Natural killer cell (primary cell): ENCODE data around the gene MYLK. TPM values are rescaled to one million over a fixed set of nuclear protein-coding genes. Genes with fewer than 3 reads are reported as not detected.

Source experiments
- ATAC-seq, 3 donors: fragments of 150-1000 bp in 2 of 3; fragments of 200-7000 bp in 1 of 3; cut with Tn5 transposase; 1 replicate in 1 of 3; 2 replicates in 2 of 3; pipeline ENCODE4 v1.10.0; 2021; ENCODE audit warnings: mild to moderate bottlenecking in 2 of 3, moderate library complexity in 2 of 3
- DNase-seq, 2 donors: peaks; one replicate each; pipeline versions ENCODE4 v3.0.0 to v3.0.0-alpha.2; 2013 to 2021; ENCODE audit warnings: mixed read lengths in 1 of 2
- H3K27ac ChIP-seq: one replicate; pipeline ENCODE4 v1.5.1; 2013; ENCODE audit warnings: mild to moderate bottlenecking, low read length
- H3K27me3 ChIP-seq: one replicate; pipeline ENCODE4 v1.6.1; 2013; ENCODE audit warnings: low read length; ENCODE audit not compliant: control insufficient read depth, insufficient read depth
- H3K36me3 ChIP-seq: one replicate; pipeline ENCODE4 v1.6.1; 2013; ENCODE audit warnings: low read length; ENCODE audit not compliant: control insufficient read depth, insufficient read depth
- H3K4me1 ChIP-seq: one replicate; pipeline ENCODE4 v1.6.1; 2013; ENCODE audit warnings: low read length; ENCODE audit not compliant: control insufficient read depth, insufficient read depth
- H3K4me3 ChIP-seq: one replicate; pipeline ENCODE4 v1.5.1; 2013; ENCODE audit warnings: low read length
- H3K9me3 ChIP-seq: one replicate; pipeline ENCODE4 v1.6.1; 2013; ENCODE audit warnings: low read length; ENCODE audit not compliant: control insufficient read depth, insufficient read depth
- H3K27ac Mint-ChIP-seq, 2 donors: one replicate each; pipeline ENCODE4 v1.8.0; 2022; ENCODE audit warnings: mild to moderate bottlenecking in 2 of 2, mixed read lengths in 2 of 2, moderate library complexity in 1 of 2
- H3K27me3 Mint-ChIP-seq, 2 donors: one replicate each; pipeline ENCODE4 v1.8.0; 2022; ENCODE audit warnings: low read depth in 2 of 2, mixed read lengths in 2 of 2
- H3K36me3 Mint-ChIP-seq: one replicate; pipeline ENCODE4 v1.8.0; 2022; ENCODE audit warnings: mixed read lengths
- H3K4me1 Mint-ChIP-seq, 2 donors: one replicate each; pipeline ENCODE4 v1.8.0; 2022; ENCODE audit warnings: mixed read lengths in 2 of 2
- H3K4me3 Mint-ChIP-seq: one replicate; pipeline ENCODE4 v1.8.0; 2022; ENCODE audit warnings: mild to moderate bottlenecking, moderate library complexity, mixed read lengths
- H3K9me3 Mint-ChIP-seq, 2 donors: one replicate each; pipeline ENCODE4 v1.8.0; 2022; ENCODE audit warnings: mixed read lengths in 2 of 2
- CTCF ChIP-seq: fragments of 200-600 bp; IDR thresholded peaks from one replicate; pipeline ENCODE4 v1.8.0; 2022; ENCODE audit warnings: antibody characterized with exemption
- WGBS: methylation state at CpG from one replicate; pipeline ENCODE4 v1.1.7; 2013; ENCODE audit warnings: missing lambda C conversion rate; ENCODE audit not compliant: insufficient coverage; 5-methylcytosine and 5-hydroxymethylcytosine counted together
- intact Hi-C: fragments of 100-400 bp; cut with micrococcal nuclease; formaldehyde crosslinking; loops from one replicate; pipeline ENCODE4 v1.14.2; 2022
- total RNA-seq, 4 donors: library from RNA; stranded (reverse); fragments of 120-200 nt in 1 of 4; gene quantifications; one replicate each; pipeline versions ENCODE4 v1.2.3 to v1.2.4, GENCODE V29; 2013 to 2022

MYLK gene
- total RNA-seq, 3 donors from 2014 or later (not counting 1 experiment from before 2014, with no cell fraction given), result 0.39 to 5.4 (median 3.4) TPM

DNA sequence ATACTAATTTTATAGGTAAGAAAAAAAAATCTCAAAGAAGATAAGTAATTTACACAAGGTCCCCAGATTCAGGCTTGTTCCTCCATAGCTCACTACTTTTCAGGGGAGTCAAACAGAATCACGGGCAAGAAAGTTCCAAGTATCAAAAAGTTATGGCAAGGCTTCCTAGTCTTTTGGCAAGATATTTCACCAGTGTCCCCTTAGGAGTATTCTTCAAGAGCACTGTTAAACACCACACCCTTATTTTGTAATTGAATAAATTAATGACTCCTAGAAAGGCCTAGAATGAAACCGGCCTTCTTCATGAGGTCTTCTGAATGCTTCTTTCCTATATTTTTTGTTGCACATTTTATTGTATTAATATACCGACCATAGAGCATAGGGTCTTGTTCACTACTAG is 109.7 kb downstream of the MYLK start:
- TF ChIP-seq CTCF, result no peak
- 94% methylated on average over 2 of the region's 3 CpGs for WGBS

DNA sequence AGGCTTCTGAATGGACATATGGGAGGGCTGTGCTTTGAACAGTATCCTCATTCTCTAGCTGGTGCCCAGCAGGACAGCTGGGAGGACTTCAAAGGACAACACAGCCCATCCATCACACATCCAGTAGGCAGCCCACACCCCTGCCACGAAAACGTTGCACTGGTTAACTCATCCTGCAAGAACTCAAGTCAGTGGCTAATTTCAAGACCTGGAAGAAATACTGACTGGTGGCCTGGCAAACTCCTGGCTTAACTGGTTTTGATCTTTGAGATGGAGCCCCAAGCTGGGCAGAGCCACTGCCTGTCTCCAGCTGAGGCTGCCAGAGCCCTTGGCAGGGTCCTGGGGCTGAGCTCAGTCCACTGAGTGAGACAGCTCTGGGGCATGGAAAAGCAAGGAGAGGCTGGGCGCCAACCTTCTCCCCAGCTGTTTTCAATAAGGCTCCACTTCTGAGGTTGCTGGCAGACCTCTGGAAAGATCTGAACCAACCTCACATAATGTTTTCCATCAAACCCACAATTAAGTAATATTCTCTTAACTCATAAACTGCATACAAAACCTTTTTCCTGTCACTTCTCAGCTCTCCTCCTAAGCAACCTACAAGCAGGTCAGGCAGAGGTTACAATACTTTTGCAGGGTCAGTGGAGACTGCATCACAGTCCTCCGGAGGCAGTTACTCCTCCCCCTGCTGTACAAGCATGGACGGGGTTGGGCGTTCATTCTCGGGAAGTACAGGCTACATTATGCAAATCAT is 110.3 kb downstream of the MYLK start:
- no peak for TF ChIP-seq CTCF
- H3K4me1 ChIP-seq, result no peaks in the 10 kb centered on the region
- H3K4me1 Mint-ChIP-seq, result no peaks in the 10 kb centered on the region
- no peak overlapping the region for H3K27ac Mint-ChIP-seq
- ATAC-seq (no peak), DNase-seq (no peak)
- H3K27ac ChIP-seq, result no peak overlapping the region
- H3K27me3 Mint-ChIP-seq, result peaks cover 0 to 14% of the 10 kb centered on the region in 2 donors
- intact Hi-C loops, result no loop called here
- no peaks in the 10 kb centered on the region for H3K27me3 ChIP-seq
- no peak overlapping the region for H3K4me3 Mint-ChIP-seq
- 84% methylated on average over 6 of the region's 7 CpGs for WGBS
- H3K9me3 Mint-ChIP-seq, result no peaks in the 10 kb centered on the region
- no peaks in the 10 kb centered on the region for H3K9me3 ChIP-seq
- H3K36me3 ChIP-seq, result no peaks in the 10 kb centered on the region
- no peaks in the 10 kb centered on the region for H3K36me3 Mint-ChIP-seq
- no peak overlapping the region for H3K4me3 ChIP-seq

More for the DNA sequence above, 109.7 kb downstream of the MYLK start:
- Histone ChIP-seq H3K36me3 (no peaks in the 10 kb centered on the region), H3K4me3 (no peak overlapping the region), H3K4me1 (no peaks in the 10 kb centered on the region), H3K27ac (no peak overlapping the region), H3K9me3 (no peaks in the 10 kb centered on the region), H3K27me3 (no peaks in the 10 kb centered on the region)
- Mint-ChIP-seq H3K9me3 (no peaks in the 10 kb centered on the region), H3K27ac (no peak overlapping the region), H3K27me3 (peaks cover 2 to 14% of the 10 kb centered on the region in 2 donors), H3K4me1 (no peaks in the 10 kb centered on the region), H3K4me3 (no peak overlapping the region), H3K36me3 (no peaks in the 10 kb centered on the region)
- ATAC-seq, result no peak
- intact Hi-C loops, result no loop called here
- DNase-seq, result no peak

GRCh38 chr3:123769356-123769743 is 114.8 kb downstream of the MYLK start:
- Histone ChIP-seq H3K27ac (no peak overlapping the region), H3K4me3 (no peak overlapping the region), H3K27me3 (no peaks in the 10 kb centered on the region), H3K4me1 (no peaks in the 10 kb centered on the region), H3K9me3 (no peaks in the 10 kb centered on the region), H3K36me3 (no peaks in the 10 kb centered on the region)
- Mint-ChIP-seq H3K27me3 (peaks cover 0 to 14% of the 10 kb centered on the region in 2 donors), H3K27ac (no peak overlapping the region), H3K9me3 (no peaks in the 10 kb centered on the region), H3K4me3 (no peak overlapping the region), H3K36me3 (no peaks in the 10 kb centered on the region), H3K4me1 (no peaks in the 10 kb centered on the region)
- DNase-seq (no peak), ATAC-seq (no peak)
- intact Hi-C loops, result no loop called here
- WGBS, result 87% methylated on average over 3 of the region's 3 CpGs
- TF ChIP-seq CTCF, result no peak
